GM18909 (cell line): Measurements from ENCODE around the gene MMP17.
"Not testable (repeated sequence)": the region's sequence is repeated elsewhere in the genome, so short reads cannot be mapped to it uniquely, and the experiment has no call there.

Experiments used
- ATAC-seq: cut with Tn5 transposase; IDR thresholded peaks from one replicate; pipeline ENCODE4 v1.9.1; 2021; ENCODE audit warnings: mild to moderate bottlenecking; ENCODE audit not compliant: unreplicated experiment, poor library complexity

MMP17 gene

DNA sequence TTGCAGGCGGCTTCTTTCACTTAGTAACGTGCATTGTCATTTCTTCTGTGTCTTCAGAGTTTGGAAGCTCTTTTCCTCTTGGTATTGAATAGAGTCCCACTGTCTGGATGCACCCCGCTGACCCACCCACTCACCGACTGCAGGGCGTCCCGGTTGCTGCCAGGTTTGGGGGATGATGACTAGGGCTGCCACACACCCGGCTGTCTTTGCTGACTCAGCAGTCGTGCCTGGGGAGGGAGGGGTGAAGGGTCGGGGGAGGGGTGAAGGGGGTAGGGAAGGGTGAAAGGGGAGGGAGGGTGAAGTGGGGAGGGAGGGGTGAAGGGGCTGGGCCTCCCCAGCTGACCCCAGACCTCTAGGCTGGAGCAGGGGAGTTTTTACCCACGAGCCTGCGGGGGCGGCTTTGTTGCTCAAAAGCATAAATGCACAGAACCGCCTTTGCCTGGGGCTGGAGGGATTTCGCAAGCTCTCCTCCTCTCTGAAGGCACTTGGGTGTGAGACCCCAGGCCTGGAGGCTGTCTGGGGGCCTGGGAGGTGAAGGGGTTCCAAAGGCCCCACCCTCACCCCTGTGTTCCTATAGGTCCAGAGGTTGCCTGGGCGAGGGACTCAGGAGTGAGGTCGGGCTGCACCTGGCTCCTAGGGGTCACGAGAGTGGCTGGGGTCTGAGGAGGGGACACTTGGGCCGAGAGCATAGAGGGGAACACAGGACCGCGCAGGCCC lies 35.0 kb downstream of the MMP17 start:
- ATAC-seq, result no peak

DNA sequence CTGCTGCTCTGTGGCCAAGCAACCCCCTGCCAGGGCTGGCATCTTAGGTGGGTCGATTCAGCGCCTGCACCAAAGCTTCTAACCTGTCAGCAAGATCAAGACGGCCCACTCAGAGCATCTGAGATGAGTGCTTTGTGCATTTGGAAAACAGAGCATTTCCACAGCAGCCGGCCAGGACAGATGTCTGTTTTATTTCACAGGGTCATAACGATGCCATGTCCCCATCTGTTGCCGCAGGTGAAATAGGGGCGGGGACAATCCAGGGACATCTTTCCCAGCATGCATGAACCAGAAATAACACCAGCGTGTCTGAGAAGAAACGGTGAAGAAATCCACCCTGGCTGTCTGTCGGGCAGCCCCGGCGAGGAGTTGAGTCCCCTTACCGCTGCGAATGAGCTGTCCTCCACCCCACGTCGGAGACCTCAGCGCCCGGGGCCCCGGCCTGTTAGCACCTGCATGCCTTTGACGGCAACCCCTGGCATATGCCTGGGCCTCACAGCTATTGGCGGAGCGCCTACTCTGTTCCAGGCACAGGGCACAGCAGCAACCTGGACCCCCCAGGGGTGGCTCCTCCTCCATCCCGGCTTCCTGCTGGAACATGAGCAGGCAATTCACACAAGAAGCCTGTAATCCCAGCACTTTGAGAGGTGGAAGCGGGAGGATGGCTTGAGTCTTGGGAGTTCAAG lies 35.7 kb downstream of the MMP17 start:
- ATAC-seq, result no peak

DNA sequence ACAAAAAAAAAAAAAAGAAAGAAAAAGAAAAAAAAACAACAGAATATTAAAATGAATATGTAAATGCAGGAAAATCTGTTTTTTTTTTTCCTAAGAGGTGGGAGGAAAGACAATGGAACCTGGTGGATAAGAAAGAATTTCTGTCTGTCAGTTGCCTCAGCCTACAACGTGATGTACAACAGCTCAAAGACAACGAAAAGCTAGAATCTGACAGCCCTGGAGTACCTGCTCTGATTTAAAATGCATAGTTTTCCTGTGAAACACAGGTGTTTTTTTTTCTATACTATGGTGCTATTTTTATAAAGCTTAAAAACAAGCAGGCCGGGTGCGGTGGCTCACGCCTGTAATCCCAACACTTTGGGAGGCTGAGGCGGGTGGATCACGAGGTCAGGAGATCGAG lies 36.3 kb downstream of the MMP17 start:
- ATAC-seq, result no peak

DNA sequence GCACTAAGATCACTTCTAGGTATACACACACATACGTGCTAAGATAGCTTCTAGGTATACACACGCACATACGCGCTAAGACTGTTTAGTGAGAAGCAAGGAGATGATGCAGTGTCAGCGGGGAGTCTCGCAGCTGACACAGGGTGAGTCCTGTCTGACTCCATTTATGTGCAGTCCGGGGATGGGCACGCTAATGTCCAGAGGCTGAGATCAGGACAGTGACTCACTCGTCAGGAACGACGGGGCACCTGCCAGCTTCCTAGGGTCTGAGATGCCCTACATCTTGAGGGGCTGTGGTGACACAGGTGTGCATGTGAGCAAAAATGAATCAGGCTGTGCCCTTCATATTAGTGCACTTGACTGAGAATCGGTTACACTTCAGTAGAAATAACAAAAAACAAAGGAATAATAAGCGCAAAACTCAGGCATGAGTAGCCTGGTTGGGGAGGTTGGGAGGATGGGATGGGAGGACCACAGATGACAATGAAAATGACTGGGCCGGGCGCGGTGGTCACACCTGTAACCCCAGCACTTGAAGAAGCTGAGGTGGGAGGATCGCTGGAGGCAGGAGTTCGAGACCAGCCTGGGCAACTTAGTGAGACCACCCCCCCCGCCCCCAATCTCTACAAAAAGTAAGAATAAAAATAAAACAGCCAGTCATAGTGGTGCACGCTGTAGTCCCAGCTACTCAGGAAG lies 37.1 kb downstream of the MMP17 start:
- ATAC-seq, result no peak

DNA sequence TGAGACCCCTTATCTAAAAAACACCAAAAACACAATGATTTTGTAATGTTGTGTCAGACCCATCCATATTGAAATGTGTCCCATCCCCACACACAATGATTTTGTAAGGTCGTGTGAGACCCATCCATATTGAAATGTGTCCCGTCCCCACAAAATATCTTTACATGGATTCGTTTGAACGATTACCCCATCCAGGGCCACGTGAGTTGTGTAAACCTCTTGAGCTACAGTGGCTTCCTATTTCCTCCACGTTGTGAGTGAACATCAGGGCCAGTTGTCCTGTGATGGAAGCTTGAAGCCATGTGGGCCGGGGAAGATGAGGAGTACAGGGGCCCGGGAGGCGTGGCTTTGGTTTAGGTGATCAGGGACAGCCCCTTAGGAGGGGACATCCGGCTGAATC lies 39.3 kb downstream of the MMP17 start:
- ATAC-seq, result no peak

DNA sequence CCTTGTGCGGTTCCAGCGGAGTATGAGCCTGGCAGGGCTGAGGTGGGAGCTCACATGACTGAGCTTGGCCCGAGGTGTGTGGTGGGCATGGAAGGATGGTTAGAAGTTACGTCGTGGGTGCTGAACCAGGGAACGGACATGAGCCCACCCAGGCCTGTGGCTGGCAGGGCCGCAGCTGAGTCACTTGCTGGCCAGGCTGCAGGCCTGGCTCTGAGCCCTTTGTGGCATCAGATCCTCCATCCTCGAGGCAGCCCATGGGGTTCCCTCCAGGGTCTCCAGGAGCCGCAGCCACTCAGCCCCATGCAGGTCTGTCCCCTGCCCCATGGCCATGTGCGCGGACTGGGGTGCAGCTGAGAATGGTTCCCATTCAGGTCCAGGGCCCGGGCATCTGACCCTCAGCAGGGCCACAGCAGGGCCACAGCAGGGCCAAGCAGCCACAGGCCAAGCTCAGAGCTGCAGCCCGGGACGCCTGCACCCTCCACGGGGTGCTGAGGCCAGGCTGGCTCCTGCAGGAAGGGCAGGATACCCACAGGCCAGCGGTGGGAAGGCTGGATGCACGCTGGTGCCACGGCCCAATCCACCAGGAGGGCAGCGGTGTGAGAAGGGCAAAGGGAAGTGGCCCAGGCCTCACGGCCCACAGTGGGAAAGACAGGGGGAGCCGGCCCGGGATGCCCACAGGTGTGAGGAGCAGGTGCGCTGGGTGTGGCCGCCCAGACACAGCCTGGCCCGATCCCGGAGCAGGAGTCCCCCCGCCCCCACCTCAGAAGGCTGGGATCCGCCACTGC lies 39.9 kb downstream of the MMP17 start:
- ATAC-seq, result no peak

DNA sequence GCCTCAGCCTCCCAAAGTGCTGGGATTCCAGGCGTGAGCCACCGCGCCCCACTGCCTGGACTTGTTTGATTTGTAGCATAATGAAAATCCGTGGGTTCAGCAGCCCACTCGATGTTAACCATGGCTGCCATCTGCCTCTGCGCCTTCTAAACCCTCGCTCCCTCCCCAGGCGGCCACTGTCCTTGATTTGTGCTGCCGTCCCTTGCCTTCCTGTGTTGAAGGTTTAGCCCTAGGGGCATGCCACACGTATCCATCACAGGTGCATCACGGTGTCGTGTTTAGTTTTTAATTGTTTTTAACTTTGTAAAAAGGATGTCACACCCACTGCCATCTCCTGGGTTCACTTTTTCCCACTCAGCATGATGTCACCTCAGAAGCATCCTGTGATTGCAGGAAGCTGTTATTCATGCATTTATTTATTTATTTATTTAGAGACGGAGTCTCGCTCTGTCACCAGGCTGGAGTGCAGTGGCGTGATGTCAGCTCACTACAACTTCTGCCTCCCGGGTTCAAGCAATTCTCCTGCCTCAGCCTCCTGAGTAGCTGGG lies 41.8 kb downstream of the MMP17 start:
- no peak for ATAC-seq

DNA sequence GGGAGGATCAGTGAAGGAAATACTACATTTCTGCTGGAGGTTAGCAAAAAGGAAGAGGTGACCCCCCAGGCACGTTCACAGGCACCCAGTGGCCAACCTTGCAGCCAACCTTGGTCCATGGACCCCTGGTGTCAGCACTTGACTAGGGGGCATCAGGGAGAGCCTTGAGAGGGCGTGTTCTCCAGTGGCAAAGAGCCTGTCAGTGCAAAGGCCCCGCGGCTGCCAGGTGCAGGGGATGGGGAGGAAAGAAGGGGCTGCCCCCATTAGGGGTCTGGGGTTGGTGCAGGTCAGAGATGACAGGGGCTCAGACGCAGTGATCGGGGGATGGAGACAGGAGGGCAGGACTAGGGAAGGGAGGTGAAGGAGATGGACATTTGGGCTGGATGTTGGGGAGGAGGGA lies 43.5 kb downstream of the MMP17 start:
- no peak for ATAC-seq

DNA sequence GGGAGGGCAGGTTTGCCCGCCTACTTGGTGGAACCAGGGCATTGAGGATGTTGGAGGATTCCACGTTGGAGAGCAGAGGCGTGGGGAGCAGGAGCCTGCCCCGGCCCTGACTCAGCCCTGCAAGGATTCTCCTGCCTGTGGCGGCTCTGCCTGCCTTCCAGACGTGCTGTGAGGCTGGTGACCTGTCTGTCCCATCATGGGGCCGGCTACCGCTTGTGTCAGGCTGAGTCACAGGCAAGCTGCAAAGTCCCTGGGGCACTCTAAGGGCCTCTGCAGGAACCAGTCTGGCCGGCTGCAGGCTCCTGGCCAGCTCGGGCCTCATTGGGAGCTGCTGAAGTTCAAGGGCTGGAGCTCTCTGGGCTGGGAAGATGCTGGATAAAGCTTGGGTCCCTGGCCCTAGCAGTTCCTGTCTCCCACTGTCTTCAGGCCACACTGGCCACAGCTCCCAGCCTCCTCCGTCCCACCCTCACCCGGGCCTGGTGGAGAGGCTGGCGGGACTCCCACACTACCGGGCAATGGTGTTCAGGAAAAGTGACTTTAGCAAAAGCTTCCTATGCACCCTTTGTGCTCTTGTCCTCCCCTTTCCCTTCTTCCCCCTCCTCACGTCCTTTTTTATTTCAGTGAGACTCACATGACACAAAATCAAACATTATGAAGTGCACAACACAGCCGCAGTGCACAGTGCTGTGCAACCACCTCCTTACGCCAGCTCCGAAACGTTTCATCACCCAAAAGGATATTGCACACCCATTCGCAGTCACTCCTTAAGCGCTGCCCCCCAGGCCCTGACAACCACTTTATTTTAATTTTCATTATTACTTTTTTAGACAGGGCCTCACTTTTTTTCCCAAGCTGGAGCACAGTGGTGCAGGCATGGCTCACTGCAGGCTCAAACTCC lies 44.2 kb downstream of the MMP17 start:
- ATAC-seq, result no peak

DNA sequence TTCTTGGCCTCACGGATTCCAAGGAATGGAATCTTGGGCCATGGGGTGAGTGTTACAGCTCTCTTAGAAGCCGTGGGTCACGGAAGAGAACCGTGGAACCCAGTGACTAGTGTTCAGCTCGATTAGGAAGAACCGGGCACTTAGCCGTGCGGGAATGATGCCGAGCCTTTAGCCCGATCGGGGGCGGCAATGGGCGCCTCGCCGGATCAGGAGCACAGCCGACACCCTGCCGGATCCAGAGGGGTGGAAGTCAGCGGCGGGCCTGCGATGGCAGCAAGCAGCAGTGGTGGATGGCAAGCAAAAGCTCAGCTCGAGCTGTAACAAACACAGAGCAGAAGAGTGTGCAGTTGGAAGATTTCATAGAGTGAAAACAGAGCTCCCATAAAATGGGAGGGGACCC lies 45.1 kb downstream of the MMP17 start:
- no peak for ATAC-seq

DNA sequence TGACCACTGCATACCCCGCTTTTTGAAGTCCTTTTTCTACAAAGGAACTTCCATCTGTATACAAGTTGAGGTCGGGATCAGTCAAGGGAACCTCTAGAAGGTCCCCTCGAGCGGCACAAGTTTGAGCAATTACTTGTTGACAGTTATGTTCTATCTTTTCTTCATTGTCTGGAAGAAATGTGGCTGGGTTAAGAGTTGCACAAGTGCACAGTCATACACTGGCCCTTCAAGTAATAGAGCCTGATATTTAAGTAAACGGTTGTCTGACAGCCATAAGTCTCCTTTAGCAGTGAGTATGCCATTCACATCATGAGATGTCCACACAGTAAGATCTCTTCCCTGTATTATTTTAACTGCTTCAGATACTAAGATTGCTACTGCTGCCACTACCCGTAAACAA lies 46.8 kb downstream of the MMP17 start:
- not testable (repeated sequence) for ATAC-seq

DNA sequence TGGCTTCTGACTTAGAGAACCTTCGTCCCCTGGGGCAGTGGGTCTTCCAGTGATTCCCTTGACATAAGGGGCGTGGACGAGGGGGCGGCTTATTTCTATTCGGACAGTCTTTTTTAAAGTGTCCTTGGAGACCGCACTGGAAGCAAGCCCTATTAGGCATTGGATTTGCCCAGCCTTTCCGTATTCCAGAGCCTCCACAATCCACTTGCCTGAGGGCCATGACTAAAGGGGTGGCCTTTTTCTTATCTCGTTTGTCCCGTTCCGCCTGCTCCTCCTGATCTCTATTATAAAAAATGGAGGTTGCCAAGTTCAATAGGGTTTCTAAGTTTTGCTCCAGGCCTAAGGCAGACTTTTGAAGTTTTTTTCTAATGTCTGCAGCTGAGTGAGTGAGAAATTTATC lies 49.0 kb downstream of the MMP17 start:
- not testable (repeated sequence) for ATAC-seq

DNA sequence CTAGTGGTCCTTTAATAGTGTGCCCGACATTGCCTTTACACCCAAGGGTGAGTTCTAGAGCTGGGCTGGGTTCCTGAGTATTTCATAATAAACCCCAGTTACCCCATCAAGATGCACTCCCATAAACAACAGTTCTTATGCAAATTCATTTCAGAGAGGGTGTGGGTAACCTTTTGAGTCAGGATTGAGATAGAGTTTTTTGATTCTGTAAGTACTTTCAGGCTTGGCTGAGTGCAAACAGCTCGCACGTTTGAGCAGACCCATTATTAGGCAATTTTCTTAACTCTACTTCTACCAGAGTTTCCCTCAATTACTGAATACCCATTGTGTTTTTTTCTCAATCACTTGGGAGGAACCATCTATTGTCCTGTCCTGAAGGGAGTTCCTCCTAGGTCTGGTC lies 50.2 kb downstream of the MMP17 start:
- not testable (repeated sequence) for ATAC-seq

DNA sequence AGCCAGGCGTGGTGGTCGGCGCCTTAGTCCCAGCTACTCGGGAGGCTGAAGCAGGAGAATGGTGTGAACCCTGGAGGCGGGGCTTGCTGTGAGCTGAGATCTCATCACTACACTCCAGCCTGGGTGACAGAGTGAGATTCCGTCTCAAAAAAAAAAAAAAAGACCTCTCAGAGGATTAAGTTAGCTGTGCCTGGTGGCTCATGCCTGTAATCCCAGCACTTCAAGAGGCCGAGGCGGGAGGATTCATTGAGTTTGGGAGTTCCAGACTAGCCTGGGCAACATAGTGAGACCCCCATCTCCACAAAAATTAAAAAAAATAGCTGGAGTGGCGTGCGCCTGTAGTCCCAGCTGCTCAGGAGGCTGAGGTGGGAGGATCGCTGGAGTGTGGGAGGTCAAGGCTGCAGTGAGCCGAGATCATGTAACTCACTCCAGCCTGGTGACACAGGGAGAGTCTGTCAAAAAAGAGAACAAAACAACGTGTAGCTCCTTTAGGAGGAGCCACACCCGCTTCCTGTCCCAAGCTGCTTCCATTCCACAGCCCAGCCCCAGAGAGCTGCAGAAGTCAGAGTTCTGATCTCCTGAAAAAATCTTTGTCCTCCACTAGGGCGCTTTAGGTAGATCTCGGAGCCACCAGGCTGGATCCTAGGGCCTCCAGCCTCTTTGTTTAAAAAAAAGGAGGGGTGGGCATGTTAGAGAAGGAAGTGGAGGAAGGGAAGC lies 54.8 kb downstream of the MMP17 start:
- no peak for ATAC-seq

DNA sequence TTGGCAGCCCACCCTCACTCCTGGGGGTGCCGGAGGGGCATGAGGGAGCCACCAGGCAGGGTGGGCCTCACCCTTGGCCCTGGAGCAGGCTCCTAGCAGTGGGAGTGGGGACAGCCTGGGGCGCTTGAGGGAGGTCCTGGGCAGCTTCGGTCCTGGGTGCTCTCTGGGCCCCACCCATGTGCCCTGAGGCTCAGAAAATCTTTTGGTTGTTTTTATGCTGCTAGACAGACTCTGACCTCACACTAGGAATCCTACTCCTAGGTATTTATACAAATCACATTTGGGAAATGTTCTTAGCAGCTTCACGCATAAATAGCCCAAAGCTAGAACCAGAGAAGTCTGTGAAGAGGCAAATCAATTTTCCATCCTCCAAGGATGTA lies 55.3 kb downstream of the MMP17 start:
- ATAC-seq, result no peak

DNA sequence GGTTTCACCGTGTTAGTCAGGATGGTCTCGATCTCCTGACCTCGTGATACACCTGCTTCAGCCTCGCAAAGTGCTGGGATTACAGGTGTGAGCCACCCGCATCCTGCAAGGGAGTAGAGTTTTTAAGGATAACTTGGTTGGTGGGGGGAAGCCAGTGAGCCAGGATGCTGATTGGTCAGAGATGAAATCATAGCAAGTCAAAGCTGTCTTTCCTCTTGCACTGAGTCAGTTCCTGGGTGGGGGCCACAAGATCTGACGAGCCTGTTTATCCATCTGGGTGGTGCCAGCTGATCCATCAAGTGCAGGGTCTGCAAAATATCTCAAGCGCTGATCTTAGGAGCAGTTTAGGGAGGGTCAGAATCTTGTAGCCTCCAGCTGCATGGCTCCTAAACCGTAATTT lies 56.9 kb downstream of the MMP17 start:
- ATAC-seq, result not testable (repeated sequence)

DNA sequence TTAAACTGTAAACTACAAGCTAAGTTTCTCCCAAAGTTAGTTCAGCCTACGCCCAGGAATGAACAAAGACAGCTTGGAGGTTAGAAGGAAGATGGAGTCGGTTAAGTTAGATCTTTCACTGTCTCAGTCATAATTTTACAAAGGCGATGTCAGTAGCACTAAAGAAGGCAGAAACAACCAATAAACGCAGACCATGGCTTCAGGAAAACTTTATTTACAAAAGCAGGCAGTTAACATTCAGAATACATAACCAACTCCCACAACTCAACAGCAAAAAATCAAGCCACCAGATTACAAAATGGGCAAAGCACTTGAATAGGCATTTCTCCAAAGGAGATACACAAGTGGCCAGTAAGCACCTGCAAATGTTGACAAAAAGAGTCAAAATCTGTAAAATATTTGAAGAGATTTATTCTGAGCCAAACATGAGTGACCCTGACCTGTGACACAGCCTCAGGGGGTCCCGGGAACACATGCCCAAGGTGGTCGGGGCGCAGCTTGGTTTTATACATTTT lies 57.4 kb downstream of the MMP17 start:
- ATAC-seq, result no peak

DNA sequence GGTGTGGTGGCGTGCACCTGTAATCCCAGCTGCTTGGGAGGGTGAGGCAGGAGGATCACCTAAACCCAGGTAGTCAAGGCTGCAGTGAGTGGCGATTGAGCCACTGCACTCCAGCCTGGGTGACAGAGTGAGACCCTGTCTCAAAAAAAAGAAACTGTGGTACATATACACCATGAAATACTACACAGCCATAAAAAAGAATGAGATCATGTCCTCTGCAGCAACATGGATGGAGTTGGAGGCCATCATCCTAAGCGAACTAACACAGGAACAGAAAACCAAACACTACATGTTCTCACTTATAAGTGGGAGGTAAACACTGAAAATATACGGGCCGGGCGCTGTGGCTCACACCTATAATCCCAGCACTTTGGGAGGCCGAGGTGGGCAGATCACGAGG lies 63.5 kb downstream of the MMP17 start:
- ATAC-seq, result not testable (repeated sequence)
